CD1c-positive myeloid dendritic cell (primary cell): Measurements from ENCODE around the gene PPP1R18.

ENCODE experiments used
- DNase-seq: peaks from one replicate; pipeline ENCODE4 v3.0.0-alpha.2; 2016; ENCODE audit errors: extremely low spot score

PPP1R18 gene

DNA sequence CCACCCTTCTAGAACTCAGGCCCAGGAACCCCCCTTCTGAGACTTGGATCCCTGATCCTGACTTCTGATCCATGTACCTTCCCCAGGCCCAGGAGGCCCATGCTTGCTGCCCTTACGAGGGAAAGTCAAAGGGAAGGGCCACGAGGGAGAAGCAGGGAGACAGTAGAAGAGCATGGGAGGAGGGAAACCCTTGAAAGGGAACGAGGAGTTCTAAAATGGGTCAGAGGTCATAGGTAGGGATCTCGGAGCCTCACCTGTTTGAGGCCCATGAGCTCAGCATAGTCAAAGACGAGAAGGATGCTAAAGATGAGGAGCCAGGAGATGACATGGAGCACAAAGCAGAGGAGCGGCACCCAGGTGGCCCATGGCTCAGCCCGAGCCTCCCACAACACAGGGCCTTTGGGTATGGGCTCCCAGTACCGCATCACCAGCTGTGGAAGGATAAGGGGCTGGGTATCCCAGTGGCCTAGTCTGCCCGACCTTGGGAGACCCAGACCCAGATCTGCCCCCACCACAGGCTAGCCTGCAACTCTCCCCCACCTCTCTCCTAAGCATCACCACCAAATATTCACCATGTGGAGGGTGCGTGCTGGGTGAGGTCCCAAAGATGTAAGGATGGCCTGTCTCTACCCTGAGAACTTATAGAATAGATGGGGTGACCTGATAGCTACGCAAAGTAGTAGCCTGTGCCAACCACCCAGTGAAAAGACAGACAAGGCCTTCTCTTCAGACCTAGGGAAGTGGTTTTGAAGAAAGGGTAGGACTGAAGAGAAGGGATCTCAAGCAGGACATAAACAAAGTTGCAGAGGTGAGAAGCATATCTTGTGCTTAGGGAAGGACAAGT lies 2.8 kb upstream of the PPP1R18 start:
- DNase-seq = no peak

DNA sequence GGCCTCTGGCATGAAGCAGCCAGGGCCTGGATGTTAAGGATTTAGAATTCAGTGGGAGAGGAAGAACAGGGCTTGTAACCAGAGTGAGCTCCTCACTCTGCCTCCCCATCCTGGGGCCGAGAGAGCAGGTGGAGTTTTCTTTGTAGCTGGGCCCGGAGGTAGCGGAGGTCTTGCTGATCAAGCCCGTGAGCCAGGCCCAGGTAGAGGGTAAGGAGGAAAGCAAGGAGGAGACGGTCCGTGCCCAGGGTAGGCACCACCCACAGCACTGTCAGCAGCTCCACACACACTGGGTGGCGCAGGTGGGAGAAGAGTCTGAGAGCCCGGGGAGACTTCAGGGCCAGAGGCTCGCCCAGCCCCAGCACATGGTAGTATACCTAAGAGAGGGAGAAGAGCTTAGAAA lies 2.1 kb upstream of the PPP1R18 start:
- DNase-seq = no peak

DNA sequence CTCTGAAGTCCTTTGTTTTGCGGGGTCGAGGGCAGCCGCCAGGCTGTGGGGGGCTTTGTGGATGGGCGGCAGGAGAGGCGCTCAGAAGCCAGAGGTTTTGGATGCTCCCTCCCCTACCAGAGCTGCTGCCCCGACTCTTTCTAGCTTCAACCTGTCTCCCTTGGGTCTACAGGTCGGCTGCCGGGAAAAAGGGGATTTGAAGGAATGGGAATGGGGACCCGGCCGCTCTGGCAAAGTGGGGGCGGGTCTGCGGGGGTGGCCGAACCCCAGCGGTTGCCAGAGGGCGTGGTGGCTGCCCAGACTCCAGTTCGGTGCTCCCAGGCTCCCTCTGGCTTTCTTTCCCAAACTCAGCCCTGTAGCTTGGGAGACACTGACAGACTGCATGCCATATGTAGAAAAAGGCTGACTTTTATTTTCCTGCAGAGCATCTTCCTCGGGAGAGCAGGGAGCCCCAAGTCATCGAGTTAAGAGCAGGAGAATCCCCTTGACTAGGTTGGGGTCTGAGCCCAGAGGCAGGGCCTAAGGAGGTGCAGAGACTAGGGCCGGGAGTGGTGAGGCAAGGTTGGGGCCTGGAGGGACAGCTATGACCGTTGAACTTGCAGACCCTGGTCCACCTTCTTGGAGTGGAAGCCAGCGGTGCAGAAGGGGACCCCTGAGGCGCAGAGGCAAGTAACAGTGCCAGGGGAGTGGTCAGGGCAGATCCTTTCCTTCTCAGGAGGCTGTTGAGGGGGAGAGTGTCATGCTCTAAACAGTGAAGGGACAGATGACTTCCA lies 1.4 kb upstream of the PPP1R18 start:
- no peak for DNase-seq

DNA sequence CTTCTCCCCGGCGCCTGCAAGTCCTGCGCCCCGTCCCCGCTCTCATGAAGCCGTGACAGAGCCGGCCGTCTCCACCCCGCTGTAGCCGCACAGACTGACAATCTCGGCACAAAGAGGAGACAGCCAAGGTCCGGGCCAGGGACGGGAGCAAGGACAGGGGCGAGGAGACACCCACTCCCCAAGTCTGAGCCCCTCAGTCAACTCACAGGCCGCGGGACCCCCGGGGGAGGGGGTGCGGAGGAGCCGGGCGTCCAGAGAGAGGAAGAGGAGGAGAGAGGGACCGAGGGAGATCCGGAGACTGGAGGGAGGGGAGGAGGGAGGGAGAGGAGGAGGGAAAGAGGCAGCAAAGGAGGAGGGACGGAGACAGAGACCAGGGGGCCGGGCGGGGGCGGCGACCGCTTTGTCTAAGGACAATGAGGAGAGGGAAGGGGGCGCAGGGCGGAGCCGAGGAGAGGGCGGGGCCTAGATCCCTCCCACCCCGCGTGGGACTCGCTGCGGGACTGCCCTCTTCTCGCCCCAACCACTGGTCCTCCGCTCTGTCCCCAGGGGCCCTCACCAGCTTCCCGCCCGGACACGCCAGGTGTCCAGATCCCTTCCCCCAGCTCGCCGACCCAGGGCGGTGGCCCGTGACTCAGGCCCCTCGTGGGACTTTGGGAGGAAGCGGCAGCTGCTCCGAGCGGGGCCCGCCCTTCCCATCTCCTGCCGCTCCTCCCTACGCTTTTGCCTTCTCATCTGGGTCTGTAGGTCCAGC lies 638 bp upstream of the PPP1R18 start:
- DNase-seq = peak; percentile 95

DNA sequence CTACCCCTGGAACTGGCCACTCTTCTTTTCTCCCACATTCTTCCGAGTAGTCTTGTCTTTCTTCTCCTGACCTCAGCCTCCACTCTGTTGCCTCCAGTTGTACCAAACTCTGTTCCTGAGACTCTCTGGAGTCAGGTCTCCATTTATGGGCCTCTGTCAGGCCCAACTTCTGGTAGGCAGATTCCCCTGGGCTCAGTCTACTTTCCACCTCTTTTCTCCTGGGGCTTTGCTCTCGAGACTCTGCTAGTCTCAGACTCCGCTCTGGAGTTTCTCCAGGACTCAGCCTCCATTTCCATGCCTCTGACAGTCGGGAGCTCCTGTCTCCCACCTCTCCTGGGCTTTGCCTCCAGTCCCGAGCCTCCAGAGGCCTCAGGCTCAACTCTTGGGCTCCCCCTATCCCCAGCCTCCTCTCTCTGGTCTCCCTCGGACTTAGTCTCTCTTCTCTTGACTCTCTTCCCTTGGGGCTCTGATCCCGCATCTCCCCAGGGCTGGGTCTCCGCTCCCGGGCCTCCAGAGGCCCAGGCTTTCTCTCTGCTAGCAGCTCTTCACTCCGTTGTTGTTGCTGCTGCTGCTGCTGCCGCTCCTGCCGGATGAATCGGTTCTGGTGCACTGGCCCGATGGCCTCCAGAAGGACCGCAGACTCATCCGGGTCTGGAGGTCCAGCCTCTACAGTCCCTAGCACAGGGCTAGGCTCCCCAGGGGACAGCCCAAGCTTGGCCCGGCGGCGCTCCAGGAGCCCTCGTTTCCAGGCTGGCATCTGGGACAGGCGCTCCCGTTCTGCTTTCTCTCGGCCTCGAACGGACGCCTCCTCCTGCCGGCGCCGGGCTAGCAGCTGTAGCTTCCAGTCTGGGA lies 1.1 kb downstream of the PPP1R18 start:
- DNase-seq = no peak

DNA sequence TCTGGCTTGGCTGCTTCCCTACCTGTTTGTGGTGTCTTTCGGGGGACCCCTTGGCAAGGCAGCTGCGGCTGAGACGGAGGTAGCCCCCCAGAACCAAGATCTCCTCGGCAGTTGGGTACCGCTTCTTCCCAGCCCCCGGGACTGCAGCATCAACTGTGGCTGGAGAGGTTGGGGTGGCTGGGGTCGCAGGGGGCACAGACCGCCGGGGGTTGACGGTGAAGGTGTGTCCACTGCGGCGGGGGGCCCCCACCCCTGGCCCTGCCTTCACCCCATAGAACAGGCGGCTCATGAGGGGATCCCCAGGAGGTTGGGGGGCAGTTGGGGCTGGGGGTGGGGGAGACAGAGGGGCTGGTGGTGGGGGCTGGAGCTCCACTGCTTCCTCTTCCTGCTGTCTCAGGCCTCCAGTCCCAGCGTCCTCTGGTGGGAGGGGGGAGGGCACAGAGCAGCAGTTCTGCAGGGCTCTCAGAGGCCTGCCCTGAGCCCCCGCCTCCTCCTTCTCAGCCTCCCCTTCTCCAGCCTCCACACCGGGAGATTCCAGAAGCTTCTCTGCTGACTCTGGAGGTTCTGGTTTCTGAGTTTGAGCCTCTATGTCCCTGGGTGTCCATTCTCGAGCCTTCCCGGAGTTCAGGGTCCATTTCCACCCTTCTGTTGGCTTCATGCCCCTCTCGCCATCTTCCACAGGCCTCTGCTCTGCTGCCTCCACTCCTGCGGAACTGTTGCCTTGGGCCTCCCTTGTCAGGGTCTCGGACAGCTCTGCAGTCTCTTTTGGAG lies 1.9 kb downstream of the PPP1R18 start:
- peak; percentile 57 for DNase-seq

DNA sequence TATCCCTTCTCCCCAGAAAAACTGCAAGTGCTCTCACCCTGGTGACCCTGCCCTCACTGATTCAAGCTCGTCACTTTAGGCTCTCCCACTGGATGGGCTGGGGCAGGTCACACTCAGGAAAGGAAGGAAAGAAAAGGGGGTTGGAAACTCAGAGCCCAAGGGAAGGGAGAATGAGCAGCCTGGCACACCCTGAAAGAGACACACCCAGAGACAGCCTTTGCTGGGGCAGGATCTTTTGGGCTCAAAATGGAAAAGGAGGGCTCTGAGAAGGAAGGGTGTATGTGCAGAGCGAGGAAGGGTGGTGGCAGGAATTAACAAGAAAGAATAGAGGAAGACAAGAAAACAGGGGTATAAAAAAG lies 2.5 kb downstream of the PPP1R18 start:
- no peak for DNase-seq

DNA sequence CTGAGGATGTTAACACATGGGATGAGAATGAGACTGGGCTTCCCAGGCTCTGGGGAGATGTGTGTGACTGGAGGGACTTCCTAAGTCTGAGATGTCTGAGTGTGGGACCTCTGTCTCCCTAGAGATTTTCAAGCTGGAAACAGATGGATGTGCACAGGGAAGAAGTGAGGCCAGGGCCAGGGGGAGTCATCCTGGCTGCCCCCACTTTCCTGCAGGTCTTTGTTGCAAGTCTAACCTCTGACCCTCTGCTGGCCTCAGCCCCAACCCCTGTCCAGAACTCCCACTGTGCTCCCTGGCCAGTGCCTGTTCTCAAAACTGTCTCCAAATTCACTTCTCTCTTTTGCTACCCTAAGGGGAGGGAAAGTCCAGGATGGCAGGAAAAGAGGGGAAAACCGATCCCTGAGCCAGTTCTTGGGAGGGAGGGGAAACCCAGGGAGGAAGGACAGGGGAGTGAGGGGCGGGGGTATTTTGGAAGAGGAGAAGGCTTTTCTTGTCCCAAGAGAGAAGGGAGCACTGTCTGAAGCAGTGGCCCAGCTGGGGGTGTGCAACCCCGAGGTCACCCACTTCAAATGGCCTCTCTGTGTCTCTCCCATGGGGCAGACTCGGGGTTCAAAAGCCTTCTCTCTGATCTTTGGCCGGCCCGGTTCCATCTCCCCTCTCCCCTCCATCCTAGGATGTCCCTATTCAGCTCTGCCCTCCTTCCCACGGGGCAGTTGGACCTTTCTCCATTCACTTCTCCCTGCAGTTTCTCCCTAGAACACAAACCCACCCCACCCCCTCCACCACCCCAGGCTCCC lies 3.1 kb downstream of the PPP1R18 start:
- DNase-seq = peak; percentile 35

DNA sequence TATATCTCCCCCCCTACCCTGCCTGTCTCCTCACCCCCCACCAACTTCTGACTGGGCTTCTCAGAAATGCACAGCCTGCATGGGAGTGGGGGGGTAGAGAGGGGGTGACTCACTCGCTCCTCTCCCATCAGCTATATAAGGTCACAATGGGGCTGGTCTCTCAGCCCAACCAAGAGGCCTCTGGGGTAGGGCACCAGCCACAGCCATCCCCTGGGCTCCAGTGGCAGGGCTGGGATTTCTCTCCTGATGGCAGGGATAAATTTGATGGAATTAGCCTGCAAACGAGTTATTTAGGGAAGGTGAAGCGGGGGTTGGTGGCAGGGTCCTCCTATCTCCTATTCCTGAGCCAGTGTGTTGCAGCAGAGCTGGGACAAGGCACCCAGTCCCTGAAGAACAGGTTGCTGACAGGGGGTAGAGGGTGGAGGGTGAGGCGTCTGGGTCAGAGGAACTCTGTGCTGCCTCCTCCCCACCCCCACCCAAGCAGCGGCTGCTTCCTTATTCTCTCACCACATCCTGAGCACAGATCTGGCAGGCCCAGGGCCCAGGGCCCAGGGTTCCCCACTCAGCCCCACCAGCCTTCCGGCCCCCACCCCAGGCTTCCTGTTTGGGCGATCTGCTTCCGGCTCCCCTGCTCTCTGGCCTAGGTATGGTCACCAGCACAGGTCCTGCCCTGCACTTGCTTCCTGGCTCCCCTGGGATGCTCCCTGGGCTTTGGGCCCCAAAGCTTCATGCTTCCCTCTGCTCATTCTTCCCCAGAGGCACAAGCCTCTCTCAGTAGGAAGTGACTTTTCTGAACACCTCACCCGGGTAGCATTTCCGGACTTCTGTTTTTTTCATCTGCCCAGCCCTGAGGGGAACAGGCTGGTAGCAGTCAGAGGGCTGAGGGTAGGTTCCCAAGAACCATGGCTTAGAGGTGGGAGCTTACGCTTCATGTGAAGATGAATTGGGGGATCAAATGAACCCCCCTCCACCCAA lies 4.0 kb downstream of the PPP1R18 start:
- peak; percentile 83 for DNase-seq

DNA sequence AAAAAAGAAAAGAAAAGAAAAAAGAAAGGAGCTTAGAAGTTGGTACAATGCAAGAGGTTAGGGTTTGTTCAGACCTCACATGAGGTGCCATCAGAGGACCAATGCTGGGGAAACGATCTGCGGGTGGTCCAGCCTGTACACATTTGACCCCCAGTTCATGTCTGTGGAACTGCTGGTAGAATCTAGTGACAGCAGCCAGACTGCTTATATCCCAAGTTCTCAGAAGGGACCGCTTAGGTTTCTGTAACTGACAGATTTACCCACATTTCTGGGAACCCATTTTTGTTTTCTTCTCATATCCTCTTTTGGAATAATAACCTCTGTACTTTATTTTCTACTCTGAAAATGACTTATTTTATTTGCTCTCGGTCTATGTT lies 4.7 kb downstream of the PPP1R18 start:
- DNase-seq = no peak

DNA sequence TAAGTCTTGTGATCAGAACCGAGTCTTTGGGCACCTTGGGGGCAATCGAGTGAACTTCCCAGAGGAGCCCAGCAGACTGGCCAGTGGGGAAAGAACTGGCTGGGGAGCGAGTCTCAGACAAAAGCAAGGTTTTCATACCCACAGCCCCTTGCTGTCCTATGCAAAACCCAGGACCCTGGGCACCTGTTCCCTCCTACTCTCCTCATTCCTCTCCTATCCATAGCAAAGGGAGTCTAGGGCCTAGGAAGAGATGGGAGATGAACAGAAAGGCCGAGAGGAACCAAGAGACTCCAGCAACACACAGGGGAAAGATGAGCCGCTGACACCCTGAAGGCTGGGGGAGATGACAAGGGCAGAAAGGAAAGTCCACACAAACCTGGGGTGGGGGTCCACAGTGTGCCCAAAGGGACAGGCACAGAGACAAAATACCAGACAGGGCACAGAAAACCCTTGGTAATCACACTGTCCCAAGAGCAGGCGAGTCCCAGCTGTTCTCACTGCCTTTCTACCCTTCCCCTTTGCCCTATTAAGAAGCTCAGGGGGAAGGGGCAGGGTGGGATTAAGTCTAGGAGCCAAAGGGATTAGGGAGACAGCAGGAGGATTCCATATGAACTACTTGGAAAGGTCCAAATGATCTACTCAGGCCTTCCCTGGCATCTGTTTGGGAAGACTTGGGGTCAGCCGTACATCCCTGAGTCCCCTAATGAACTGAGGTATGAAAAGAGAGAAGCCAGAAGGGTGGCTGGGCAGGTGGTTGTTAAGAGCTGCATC lies 6.5 kb downstream of the PPP1R18 start:
- DNase-seq = no peak

DNA sequence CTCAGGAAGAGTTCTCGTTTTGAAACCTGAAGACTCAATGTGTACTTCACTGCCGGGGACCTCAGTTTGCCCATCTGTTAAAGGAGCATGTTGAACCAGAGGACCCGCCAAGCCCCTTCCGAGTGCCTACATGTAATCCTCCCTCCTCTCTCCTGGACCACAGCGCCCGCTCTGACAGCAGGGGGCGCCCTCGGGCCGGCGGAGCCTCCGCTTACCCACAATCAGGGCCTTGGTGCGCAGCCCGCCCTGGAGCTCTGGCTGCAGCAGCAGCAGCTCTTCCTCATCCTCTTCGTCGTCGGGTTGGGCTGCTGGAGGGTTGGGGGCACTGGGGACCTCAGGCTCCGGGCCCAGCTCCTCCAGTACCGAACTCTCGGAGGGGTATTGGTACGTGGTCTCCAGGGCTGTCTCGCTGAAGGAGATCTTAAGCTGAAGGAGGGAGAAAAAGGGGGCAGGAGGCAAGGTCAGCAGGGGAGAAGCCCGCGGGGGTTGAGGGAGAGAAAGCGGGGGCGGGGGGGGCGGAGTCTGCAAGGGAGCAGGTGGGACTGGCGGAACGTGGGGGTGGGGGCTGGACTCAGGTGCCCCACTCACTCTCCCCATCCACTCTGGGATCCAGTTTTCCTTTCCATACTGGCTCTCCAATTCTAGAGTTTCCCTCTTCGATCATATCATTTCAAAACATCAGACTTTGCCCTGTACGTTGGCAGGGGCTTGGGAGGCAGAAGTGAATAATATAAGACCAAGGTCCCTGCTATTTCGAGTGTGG lies 7.3 kb downstream of the PPP1R18 start:
- peak; percentile 91 for DNase-seq

DNA sequence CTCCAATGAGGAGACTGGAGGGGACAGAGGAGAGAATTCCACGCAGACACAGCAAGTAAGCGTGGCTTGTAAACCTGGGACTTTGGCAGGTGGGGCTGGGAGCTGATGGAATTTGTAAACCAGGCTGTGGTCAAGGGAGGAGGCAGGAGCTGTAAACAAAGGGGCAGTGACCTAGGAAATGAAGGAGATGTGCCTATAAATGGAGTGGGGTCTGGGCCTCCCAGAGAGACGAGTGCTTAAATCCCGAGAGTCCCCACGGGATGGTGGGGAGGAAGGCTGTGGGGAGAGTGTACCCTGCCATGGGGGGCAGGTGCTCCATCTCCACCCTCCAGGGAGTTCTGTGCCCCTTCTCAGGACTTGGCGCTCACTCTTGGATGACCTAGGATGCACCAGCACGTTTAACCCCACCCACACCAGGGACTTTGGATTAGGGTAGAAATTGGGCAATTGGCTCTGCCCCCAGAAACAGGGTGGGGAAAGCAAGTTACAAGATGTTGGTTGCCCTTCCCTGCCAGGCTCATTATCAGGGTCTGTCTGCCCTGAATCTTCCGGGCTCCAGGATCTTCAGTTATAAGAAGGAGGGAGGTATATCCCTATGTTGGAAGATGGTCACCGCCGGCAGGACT lies 9.7 kb downstream of the PPP1R18 start:
- DNase-seq = no peak

DNA sequence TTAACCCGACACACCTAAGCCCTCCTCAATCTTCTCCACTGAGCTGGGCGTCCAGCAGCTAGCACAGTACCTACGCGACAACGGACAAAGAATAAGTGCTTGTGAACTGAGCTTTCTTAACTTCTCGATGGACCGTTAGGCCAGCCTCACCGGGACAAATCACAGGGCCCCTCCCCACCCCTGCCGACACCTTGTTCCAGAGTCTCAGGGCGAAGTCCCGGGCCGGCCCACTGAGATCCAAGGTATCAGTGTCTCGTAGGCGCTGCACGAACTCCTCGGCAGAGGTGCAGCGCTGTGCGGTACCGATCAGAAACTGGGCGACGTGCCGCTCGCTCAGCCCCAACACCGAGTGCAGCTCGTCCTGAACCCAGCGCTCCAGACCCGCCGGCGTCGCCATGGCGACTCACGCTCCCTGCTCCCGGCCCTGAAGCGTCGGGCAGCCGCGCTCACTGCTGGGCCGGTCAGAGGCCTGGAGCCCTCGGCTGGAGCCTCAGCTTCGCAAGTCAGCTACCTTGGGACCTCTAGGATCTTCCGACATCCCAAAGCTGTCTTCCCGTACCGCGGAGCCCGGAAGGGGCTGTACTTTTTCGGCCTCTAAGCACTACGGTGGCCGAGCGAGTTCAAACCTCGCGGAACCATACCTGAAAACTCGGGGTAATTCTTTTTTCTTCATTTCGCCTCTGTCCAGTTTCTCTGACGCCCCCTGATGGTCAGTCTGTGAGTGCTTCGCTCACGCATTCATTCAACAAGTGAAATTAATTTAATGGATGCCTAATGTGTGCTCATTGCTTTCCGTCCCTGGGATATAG lies 13.8 kb downstream of the PPP1R18 start, which contains the start of gene DHX16:
DHX16 (minus strand) TSS at position 562 of the 809 bp plus-strand sequence; CDS start at position 397, 165 bp downstream.
- DNase-seq = peak; percentile 96

DNA sequence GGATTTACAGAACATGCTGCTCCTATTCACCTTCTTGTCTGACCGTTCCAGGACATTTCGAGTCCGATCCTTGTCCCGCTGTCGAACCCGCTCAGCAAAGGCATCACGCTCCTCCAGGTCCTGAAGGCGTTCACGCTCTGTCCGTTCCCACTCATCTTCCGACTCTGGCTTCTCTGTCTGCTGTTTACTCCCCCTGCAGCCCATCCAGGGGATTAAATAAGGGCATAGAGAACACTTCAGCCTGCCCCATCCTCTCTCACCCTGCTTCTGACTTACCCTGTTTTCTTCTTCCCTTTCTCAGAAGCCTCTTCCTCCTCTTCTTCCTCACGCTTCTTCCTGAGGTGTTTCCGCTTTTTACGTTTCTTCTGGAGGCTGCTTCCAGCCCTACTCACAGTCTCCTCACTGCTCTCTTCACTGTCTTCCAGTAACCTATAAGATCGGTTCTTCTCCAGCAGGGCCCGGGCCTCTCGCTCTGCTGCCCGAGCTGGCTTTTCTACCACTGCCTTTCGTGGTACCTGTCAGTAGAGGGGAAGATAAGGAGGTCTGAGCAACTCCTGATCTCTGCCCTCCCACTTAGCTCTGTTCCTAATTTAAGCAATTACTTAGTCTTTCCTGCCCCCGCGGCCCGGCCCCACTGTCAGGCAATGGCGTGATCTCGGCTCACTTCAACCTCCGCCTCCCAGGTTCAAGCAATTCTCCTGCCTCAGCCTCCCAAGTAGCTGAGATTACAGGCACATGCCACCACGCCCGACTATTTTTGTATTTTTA lies 15.5 kb downstream of the PPP1R18 start:
- DNase-seq = no peak
